SH-SY5Y (cell line): ENCODE data around the gene CDKL5.

Source experiments
- GATA2 ChIP-seq: IDR thresholded peaks from 2 replicates; pipeline ENCODE4 v1.6.1; 2011; ENCODE audit warnings: mild to moderate bottlenecking, low read depth, low read length
- GATA3 ChIP-seq: IDR thresholded peaks from 2 replicates; pipeline ENCODE4 v1.6.1; 2011; ENCODE audit warnings: low read depth, mild to moderate bottlenecking, low read length, moderate library complexity

- TF ChIP-seq GATA3 (no peak), GATA2 (no peak)
Measured at GRCh38 chrX:18465051-18465450, 39.6 kb downstream of the CDKL5 start.
